ACC112 (cell line): ENCODE data around the gene NBPF11.
A peak's percentile ranks its signal among the peaks of the same experiment; 100 is the strongest.
"Not testable (repeated sequence)": the region's sequence is repeated elsewhere in the genome, so short reads cannot be mapped to it uniquely, and the experiment has no call there.

Source experiments
- H2AFZ ChIP-seq: fragments of 200-600 bp; sonication (generic); one replicate; pipeline ENCODE4 v1.6.0; 2017; ENCODE audit warnings: antibody characterized with exemption, low read length; ENCODE audit not compliant: unreplicated experiment
- H3K27ac ChIP-seq: fragments of 200-600 bp; sonication (generic); 2 replicates; pipeline ENCODE4 v1.5.1; 2014; ENCODE audit warnings: low read depth, mild to moderate bottlenecking, antibody characterized with exemption, low read length, moderate library complexity
- H3K27me3 ChIP-seq: fragments of 200-600 bp; sonication (generic); 2 replicates; pipeline ENCODE4 v1.6.1; 2014; ENCODE audit warnings: mild to moderate bottlenecking, antibody characterized with exemption, low read length, moderate library complexity, mixed read lengths; ENCODE audit not compliant: insufficient read depth
- H3K36me3 ChIP-seq: fragments of 200-600 bp; sonication (generic); 2 replicates; pipeline ENCODE4 v1.6.1; 2016; ENCODE audit warnings: mild to moderate bottlenecking, antibody characterized with exemption, low read length, moderate library complexity, mixed read lengths; ENCODE audit not compliant: insufficient read depth
- H3K4me1 ChIP-seq: fragments of 200-600 bp; sonication (generic); one replicate; pipeline ENCODE4 v1.6.1; 2016; ENCODE audit warnings: low read length, mixed read lengths; ENCODE audit not compliant: insufficient read depth, unreplicated experiment, control insufficient read depth
- H3K4me3 ChIP-seq: fragments of 200-600 bp; sonication (generic); 2 replicates; pipeline ENCODE4 v1.5.1; 2014; ENCODE audit warnings: mild to moderate bottlenecking, low read depth, low read length
- H3K79me2 ChIP-seq: fragments of 200-600 bp; sonication (generic); one replicate; pipeline ENCODE4 v1.6.0; 2016; ENCODE audit warnings: low read length; ENCODE audit not compliant: control insufficient read depth, unreplicated experiment, insufficient read depth

The NBPF11 gene

GRCh38 chr1:148081205-148081604 is 70.9 kb downstream of the NBPF11 start:
- not testable (repeated sequence) for H3K4me1 ChIP-seq, H3K79me2 ChIP-seq, H3K27me3 ChIP-seq, H3K27ac ChIP-seq, H2AFZ ChIP-seq, H3K4me3 ChIP-seq, H3K36me3 ChIP-seq

- H2AFZ ChIP-seq, H3K36me3 ChIP-seq, H3K79me2 ChIP-seq, H3K27ac ChIP-seq, H3K27me3 ChIP-seq, H3K4me3 ChIP-seq, H3K4me1 ChIP-seq: not testable (repeated sequence)
These were observed 73.2 kb downstream of the NBPF11 start for GRCh38 chr1:148078632-148079519.

GRCh38 chr1:148078090-148078489 is 74.0 kb downstream of the NBPF11 start:
- H3K4me3 ChIP-seq, H2AFZ ChIP-seq, H3K27ac ChIP-seq, H3K79me2 ChIP-seq, H3K27me3 ChIP-seq, H3K4me1 ChIP-seq, H3K36me3 ChIP-seq: not testable (repeated sequence)

GRCh38 chr1:148077458-148077857 is 74.6 kb downstream of the NBPF11 start:
- H3K4me3 ChIP-seq, H3K36me3 ChIP-seq, H3K27me3 ChIP-seq, H2AFZ ChIP-seq, H3K79me2 ChIP-seq, H3K4me1 ChIP-seq, H3K27ac ChIP-seq: not testable (repeated sequence)

- not testable (repeated sequence) for H3K4me3 ChIP-seq, H3K79me2 ChIP-seq, H2AFZ ChIP-seq, H3K27me3 ChIP-seq, H3K27ac ChIP-seq, H3K4me1 ChIP-seq, H3K36me3 ChIP-seq
These were observed 78.7 kb downstream of the NBPF11 start for GRCh38 chr1:148073392-148073791.

- not testable (repeated sequence) for H3K27ac ChIP-seq, H3K79me2 ChIP-seq, H3K4me3 ChIP-seq, H2AFZ ChIP-seq, H3K36me3 ChIP-seq, H3K4me1 ChIP-seq, H3K27me3 ChIP-seq
These were observed 83.5 kb downstream of the NBPF11 start for GRCh38 chr1:148068606-148069005.

GRCh38 chr1:148068201-148068600 is 83.9 kb downstream of the NBPF11 start:
- not testable (repeated sequence) for H3K4me1 ChIP-seq, H3K27ac ChIP-seq, H3K79me2 ChIP-seq, H3K27me3 ChIP-seq, H2AFZ ChIP-seq, H3K36me3 ChIP-seq, H3K4me3 ChIP-seq

- not testable (repeated sequence) for H3K27ac ChIP-seq, H3K79me2 ChIP-seq, H3K27me3 ChIP-seq, H3K36me3 ChIP-seq, H3K4me1 ChIP-seq, H2AFZ ChIP-seq
- H3K4me3 ChIP-seq = peak overlapping the region; percentile 70
These were observed 91.8 kb downstream of the NBPF11 start for GRCh38 chr1:148060294-148060701.

GRCh38 chr1:148057384-148057783 is 94.7 kb downstream of the NBPF11 start:
- not testable (repeated sequence) for H3K36me3 ChIP-seq, H3K79me2 ChIP-seq, H3K27me3 ChIP-seq, H3K27ac ChIP-seq, H3K4me3 ChIP-seq, H3K4me1 ChIP-seq, H2AFZ ChIP-seq
